HepG2 (cell line): ENCODE results near the gene MATR3. TPM values are rescaled to one million over a fixed set of nuclear protein-coding genes. Genes with fewer than 3 reads are reported as not detected.

Source experiments
- ATRX ChIP-seq: sonication (generic); formaldehyde crosslinking; IDR thresholded peaks from 2 replicates; pipeline ENCODE4 v1.4.0; 2020; ENCODE audit warnings: missing genetic modification reagents, borderline replicate concordance
- NCOA2 ChIP-seq: sonication (generic); formaldehyde crosslinking; IDR thresholded peaks from 2 replicates; pipeline ENCODE4 v1.8.0; 2022; ENCODE audit warnings: inconsistent platforms
- NONO ChIP-seq, 2 experiments: fragments of 450-650 bp in 1 of 2; sonication (generic) in 1 of 2; formaldehyde crosslinking in 1 of 2; IDR thresholded peaks in 1 of 2; conservative IDR thresholded peaks in 1 of 2; 2 replicates each; pipeline versions ENCODE4 v1.6.1 to v1.8.0; 2017 to 2022; ENCODE audit warnings: mild to moderate bottlenecking in 1 of 2, missing genetic modification reagents in 1 of 2, moderate library complexity in 1 of 2
- RARA ChIP-seq: IDR thresholded peaks from 2 replicates; pipeline ENCODE4 v1.6.1; 2016; ENCODE audit warnings: missing genetic modification reagents, missing compliant biosample characterization
- SALL1 ChIP-seq: sonication (generic); formaldehyde crosslinking; IDR thresholded peaks from 2 replicates; pipeline ENCODE4 v1.8.0; 2022; ENCODE audit warnings: mild to moderate bottlenecking, missing genetic modification reagents
- SKI ChIP-seq: fragments of 450-650 bp; IDR thresholded peaks from one replicate; pipeline ENCODE4 v1.6.1; 2018; ENCODE audit warnings: mild to moderate bottlenecking; ENCODE audit not compliant: partially characterized antibody
- SOX13 ChIP-seq, 3 experiments: fragments of 450-650 bp in 1 of 3; sonication (generic) in 1 of 3; formaldehyde crosslinking in 1 of 3; IDR thresholded peaks in 2 of 3; conservative IDR thresholded peaks in 1 of 3; 2 replicates each; pipeline versions ENCODE4 v1.5.0 to v1.6.1; 2016 to 2020; ENCODE audit warnings: antibody characterized with exemption in 1 of 3, mild to moderate bottlenecking in 1 of 3, missing compliant biosample characterization in 1 of 3, missing genetic modification reagents in 1 of 3, moderate library complexity in 1 of 3
- XRCC5 ChIP-seq: fragments of 200-400 bp; formaldehyde crosslinking; optimal IDR thresholded peaks from 2 replicates; pipeline ENCODE3; 2017; ENCODE audit warnings: mild to moderate bottlenecking, low read length
- ZBTB25 ChIP-seq: IDR thresholded peaks from 2 replicates; pipeline ENCODE4 v1.6.1; 2018; ENCODE audit warnings: missing genetic modification reagents
- ZFAT ChIP-seq: sonication (generic); formaldehyde crosslinking; conservative IDR thresholded peaks from 2 replicates; pipeline ENCODE4 v1.8.1; 2023; ENCODE audit warnings: missing genetic modification reagents, inconsistent platforms
- ZFP37 ChIP-seq: sonication (generic); formaldehyde crosslinking; IDR thresholded peaks from 2 replicates; pipeline ENCODE4 v1.4.0; 2020; ENCODE audit warnings: missing genetic modification reagents, borderline replicate concordance
- ZMYM2 ChIP-seq: sonication (generic); formaldehyde crosslinking; IDR thresholded peaks from 2 replicates; pipeline ENCODE4 v1.8.0; 2022; ENCODE audit warnings: mild to moderate bottlenecking, missing genetic modification reagents
- ZNF251 ChIP-seq: sonication (generic); formaldehyde crosslinking; IDR thresholded peaks from 2 replicates; pipeline ENCODE4 v1.9.0; 2021; ENCODE audit warnings: mild to moderate bottlenecking, missing genetic modification reagents
- ZNF501 ChIP-seq: sonication (generic); formaldehyde crosslinking; IDR thresholded peaks from 2 replicates; pipeline ENCODE4 v1.5.1; 2020; ENCODE audit warnings: mild to moderate bottlenecking, moderate library complexity, missing genetic modification reagents
- polyA plus RNA-seq, 8 experiments: library from polyadenylated mRNA; depleted of rRNA in 3 of 8; stranded (reverse) in 7 of 8; unstranded in 1 of 8; fragments of >200 nt; fragmentation: Illumina TruSeq in 4 of 8; extraction: Trizol in 4 of 8; gene quantifications; 2 replicates each; pipeline versions ENCODE4 v1.2.1 to v1.2.3, GENCODE V29; 2011 to 2016; ENCODE audit warnings: low read depth in 4 of 8, missing spikeins in 1 of 8, mixed read lengths in 1 of 8; ENCODE audit not compliant: insufficient read depth in 1 of 8
- total RNA-seq, 5 experiments: library from RNA; depleted of rRNA; stranded (reverse); fragments of >200 nt; fragmentation: Illumina TruSeq; extraction: Trizol; gene quantifications; 2 replicates each; pipeline ENCODE4 v1.2.3, GENCODE V29; 2016; ENCODE audit warnings: low read depth in 1 of 5
- TF ChIP-seq, protein P1 (sequence below): sonication (generic); formaldehyde crosslinking; IDR thresholded peaks from 2 replicates; pipeline ENCODE4 v1.4.0; 2020; ENCODE audit warnings: mild to moderate bottlenecking, missing genetic modification reagents, borderline replicate concordance
- TF ChIP-seq, protein P2 (sequence below): IDR thresholded peaks from 2 replicates; pipeline ENCODE4 v1.6.1; 2018; ENCODE audit warnings: missing genetic modification reagents, mild to moderate bottlenecking, missing compliant biosample characterization
- TF ChIP-seq, protein P3 (sequence below): sonication (generic); formaldehyde crosslinking; IDR thresholded peaks from 2 replicates; pipeline ENCODE4 v1.4.0; 2020; ENCODE audit warnings: missing genetic modification reagents, borderline replicate concordance
- TF ChIP-seq, protein P4 (sequence below): IDR thresholded peaks from 2 replicates; pipeline ENCODE4 v1.6.1; 2016; ENCODE audit warnings: missing compliant biosample characterization, missing genetic modification reagents, borderline replicate concordance
- TF ChIP-seq, protein P5 (sequence below): IDR thresholded peaks from 2 replicates; pipeline ENCODE4 v1.6.1; 2016

The MATR3 gene
- total and polyA plus RNA-seq, 2 of the 13 experiments (the other 11 are each of a cell fraction or from before 2014, with no cell fraction given), result 94.2 to 341 TPM

DNA sequence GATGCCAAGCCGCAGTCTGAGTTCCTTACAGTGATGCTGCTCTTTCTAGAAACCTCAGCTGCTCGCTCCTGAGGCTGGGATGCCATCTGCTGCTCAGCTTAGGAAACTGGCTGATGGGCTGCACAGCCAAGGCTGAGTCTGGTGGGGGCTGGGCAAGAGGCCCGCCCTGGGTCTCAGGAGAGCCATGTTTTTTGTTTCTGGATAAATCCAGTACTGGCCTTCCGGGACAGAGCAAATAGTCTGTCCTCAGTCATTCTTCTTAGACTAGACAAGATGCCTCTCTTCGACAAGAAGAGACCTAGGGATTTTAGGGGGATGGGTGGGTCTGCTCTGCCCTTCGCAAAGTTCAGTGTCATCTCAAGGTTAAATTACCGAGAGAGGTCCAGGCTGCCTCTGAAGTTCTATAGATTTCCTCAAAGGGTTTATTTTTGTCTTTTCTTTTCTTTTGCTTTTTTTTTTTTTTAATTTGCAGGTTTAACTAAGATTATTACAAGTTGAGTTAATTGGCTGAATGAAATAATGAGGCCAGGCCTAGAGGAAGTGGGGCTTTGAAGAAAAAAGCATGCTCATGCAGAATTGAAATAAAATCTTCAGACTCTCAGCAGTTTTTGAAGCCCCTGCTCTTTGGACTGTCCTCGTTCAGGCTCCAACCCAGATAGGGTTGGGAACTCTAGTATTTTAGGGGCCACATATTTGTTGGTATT is 30.6 kb upstream of the MATR3 start (continued):
- TF ChIP-seq ZBTB25 (CRISPR knock-in tag), result 0 out of 2 replicates have a peak, but pooled peaks have one; percentile 19
- TF ChIP-seq NONO (IDR thresholded peaks at IDR 0.05), result no peak
- 0 out of 2 replicates have a peak, but pooled peaks have one; percentile 51 for TF ChIP-seq NONO (CRISPR knock-in tag; conservative IDR thresholded peaks at IDR 0.05)
- TF ChIP-seq, protein P1, sequence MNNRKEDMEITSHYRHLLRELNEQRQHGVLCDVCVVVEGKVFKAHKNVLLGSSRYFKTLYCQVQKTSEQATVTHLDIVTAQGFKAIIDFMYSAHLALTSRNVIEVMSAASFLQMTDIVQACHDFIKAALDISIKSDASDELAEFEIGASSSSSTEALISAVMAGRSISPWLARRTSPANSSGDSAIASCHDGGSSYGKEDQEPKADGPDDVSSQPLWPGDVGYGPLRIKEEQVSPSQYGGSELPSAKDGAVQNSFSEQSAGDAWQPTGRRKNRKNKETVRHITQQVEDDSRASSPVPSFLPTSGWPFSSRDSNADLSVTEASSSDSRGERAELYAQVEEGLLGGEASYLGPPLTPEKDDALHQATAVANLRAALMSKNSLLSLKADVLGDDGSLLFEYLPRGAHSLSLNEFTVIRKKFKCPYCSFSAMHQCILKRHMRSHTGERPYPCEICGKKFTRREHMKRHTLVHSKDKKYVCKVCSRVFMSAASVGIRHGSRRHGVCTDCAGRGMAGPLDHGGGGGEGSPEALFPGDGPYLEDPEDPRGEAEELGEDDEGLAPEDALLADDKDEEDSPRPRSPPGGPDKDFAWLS (CRISPR knock-in tag), result no peak
- TF ChIP-seq ATRX, result no peak
- peak; percentile 31; the same call in 1 of the 2 replicates for TF ChIP-seq RARA (CRISPR knock-in tag)
- 0 out of 2 replicates have a peak, but pooled peaks have one; percentile 25 for TF ChIP-seq ZNF501
- TF ChIP-seq, protein P2, sequence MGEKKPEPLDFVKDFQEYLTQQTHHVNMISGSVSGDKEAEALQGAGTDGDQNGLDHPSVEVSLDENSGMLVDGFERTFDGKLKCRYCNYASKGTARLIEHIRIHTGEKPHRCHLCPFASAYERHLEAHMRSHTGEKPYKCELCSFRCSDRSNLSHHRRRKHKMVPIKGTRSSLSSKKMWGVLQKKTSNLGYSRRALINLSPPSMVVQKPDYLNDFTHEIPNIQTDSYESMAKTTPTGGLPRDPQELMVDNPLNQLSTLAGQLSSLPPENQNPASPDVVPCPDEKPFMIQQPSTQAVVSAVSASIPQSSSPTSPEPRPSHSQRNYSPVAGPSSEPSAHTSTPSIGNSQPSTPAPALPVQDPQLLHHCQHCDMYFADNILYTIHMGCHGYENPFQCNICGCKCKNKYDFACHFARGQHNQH (CRISPR knock-in tag), result peak; percentile 60; the same call in 1 of the 2 replicates
- no peak for TF ChIP-seq ZMYM2
- TF ChIP-seq SOX13 (IDR thresholded peaks at IDR 0.05), result no peak
- TF ChIP-seq SOX13 (CRISPR knock-in tag; conservative IDR thresholded peaks at IDR 0.05 in 1 of 2, IDR thresholded peaks at IDR 0.05 in 1 of 2), result no peak
- TF ChIP-seq, protein P3, sequence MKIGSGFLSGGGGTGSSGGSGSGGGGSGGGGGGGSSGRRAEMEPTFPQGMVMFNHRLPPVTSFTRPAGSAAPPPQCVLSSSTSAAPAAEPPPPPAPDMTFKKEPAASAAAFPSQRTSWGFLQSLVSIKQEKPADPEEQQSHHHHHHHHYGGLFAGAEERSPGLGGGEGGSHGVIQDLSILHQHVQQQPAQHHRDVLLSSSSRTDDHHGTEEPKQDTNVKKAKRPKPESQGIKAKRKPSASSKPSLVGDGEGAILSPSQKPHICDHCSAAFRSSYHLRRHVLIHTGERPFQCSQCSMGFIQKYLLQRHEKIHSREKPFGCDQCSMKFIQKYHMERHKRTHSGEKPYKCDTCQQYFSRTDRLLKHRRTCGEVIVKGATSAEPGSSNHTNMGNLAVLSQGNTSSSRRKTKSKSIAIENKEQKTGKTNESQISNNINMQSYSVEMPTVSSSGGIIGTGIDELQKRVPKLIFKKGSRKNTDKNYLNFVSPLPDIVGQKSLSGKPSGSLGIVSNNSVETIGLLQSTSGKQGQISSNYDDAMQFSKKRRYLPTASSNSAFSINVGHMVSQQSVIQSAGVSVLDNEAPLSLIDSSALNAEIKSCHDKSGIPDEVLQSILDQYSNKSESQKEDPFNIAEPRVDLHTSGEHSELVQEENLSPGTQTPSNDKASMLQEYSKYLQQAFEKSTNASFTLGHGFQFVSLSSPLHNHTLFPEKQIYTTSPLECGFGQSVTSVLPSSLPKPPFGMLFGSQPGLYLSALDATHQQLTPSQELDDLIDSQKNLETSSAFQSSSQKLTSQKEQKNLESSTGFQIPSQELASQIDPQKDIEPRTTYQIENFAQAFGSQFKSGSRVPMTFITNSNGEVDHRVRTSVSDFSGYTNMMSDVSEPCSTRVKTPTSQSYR (CRISPR knock-in tag), result peak; percentile 90
- TF ChIP-seq SALL1, result peak; percentile 69; the same call in 1 of the 2 replicates
- no peak for TF ChIP-seq ZFP37 (CRISPR knock-in tag)
- TF ChIP-seq NCOA2 (CRISPR knock-in tag), result peak; percentile 33; the same call in 1 of the 2 replicates
- peak; percentile 26 for TF ChIP-seq SKI
- peak; percentile 84 for TF ChIP-seq XRCC5
- TF ChIP-seq ZNF251 (CRISPR knock-in tag), result no peak
- TF ChIP-seq ZFAT (CRISPR knock-in tag), result no peak
- TF ChIP-seq, protein P4, sequence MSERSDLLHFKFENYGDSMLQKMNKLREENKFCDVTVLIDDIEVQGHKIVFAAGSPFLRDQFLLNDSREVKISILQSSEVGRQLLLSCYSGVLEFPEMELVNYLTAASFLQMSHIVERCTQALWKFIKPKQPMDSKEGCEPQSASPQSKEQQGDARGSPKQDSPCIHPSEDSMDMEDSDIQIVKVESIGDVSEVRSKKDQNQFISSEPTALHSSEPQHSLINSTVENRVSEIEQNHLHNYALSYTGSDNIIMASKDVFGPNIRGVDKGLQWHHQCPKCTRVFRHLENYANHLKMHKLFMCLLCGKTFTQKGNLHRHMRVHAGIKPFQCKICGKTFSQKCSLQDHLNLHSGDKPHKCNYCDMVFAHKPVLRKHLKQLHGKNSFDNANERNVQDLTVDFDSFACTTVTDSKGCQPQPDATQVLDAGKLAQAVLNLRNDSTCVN, result 0 out of 2 replicates have a peak, but pooled peaks have one; percentile 29
- TF ChIP-seq, protein P5, sequence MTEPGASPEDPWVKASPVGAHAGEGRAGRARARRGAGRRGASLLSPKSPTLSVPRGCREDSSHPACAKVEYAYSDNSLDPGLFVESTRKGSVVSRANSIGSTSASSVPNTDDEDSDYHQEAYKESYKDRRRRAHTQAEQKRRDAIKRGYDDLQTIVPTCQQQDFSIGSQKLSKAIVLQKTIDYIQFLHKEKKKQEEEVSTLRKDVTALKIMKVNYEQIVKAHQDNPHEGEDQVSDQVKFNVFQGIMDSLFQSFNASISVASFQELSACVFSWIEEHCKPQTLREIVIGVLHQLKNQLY (CRISPR knock-in tag), result no peak
